Spleen (tissue), 7 donors: ENCODE data around the gene CYP4F12.

Experiments
- POLR2A ChIP-seq, 3 donors: fragments of 450-650 bp; IDR thresholded peaks; one replicate each; pipeline ENCODE4 v1.5.1; 2017; ENCODE audit warnings: antibody characterized with exemption in 3 of 3, mild to moderate bottlenecking in 1 of 3
- POLR2AphosphoS5 ChIP-seq, 3 donors: sonication (generic); formaldehyde crosslinking; IDR thresholded peaks; one replicate each; pipeline ENCODE4 v1.5.1; 2017; ENCODE audit warnings: antibody characterized with exemption in 3 of 3
- TF ChIP-seq, protein P1 (sequence below), 11 experiments: fragments of 200-600 bp in 7 of 11; fragments of 450-650 bp in 4 of 11; sonication (generic) in 4 of 11; IDR thresholded peaks in 8 of 11; conservative IDR thresholded peaks in 3 of 11; 1 replicate in 7 of 11; 2 replicates in 4 of 11; pipeline versions ENCODE4 v1.4.0 to v1.8.0; 2016 to 2021; ENCODE audit warnings: antibody characterized with exemption in 11 of 11, inconsistent platforms in 4 of 11, mild to moderate bottlenecking in 1 of 11
- donor health status: DM: no; HTN: no; CAD: no; lungs with moderate emphysema.
- donor health status: DM: no; HTN: no; CAD: no.
- donor health status: DM: no; HTN: no; CAD: no.

DNA sequence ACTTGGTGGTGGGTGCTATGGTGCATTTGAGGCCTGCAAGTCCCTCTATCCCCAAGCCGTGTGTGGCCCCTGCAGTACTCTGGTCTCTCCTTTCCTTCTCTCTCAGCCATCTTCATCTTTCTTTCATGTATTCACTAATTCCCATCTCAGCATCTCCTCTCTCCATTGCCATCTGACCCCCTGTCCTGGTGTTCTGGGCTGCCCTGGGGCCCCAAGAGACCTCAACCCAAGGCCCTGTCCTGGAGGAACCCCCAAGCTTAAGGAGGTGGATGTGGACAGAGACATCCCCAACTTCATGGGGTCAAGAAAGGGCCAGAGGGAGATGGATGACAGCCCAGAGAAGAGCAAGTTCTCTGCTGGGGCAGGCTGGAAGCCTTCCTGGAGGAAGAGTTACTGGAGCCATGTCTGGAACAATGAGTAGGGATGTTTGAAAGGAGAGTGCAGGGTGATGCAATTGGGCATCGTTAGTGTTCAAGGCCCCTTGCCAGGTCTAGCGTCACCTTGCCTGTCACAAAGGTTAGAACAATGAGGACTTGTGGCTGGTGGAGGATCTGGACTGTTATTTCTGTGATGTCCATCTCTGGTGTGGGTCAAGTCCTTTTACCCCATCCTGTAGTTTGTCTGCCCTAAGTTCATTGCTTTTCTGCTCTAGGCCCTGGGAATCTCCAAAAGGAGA is 28.7 kb upstream of the CYP4F12 start:
- TF ChIP-seq, protein P1, sequence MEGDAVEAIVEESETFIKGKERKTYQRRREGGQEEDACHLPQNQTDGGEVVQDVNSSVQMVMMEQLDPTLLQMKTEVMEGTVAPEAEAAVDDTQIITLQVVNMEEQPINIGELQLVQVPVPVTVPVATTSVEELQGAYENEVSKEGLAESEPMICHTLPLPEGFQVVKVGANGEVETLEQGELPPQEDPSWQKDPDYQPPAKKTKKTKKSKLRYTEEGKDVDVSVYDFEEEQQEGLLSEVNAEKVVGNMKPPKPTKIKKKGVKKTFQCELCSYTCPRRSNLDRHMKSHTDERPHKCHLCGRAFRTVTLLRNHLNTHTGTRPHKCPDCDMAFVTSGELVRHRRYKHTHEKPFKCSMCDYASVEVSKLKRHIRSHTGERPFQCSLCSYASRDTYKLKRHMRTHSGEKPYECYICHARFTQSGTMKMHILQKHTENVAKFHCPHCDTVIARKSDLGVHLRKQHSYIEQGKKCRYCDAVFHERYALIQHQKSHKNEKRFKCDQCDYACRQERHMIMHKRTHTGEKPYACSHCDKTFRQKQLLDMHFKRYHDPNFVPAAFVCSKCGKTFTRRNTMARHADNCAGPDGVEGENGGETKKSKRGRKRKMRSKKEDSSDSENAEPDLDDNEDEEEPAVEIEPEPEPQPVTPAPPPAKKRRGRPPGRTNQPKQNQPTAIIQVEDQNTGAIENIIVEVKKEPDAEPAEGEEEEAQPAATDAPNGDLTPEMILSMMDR (IDR thresholded peaks at IDR 0.05 in 8 of 11, conservative IDR thresholded peaks at IDR 0.05 in 3 of 11) = no peak
- TF ChIP-seq POLR2A (IDR thresholded peaks at IDR 0.05) (no peak), POLR2AphosphoS5 (IDR thresholded peaks at IDR 0.05) (no peak)
